HG03025 (cell line): Measurements from ENCODE around the gene PYCR2.
"Not testable (repeated sequence)": the region's sequence is repeated elsewhere in the genome, so short reads cannot be mapped to it uniquely, and the experiment has no call there.

Source experiments
- ATAC-seq: cut with Tn5 transposase; IDR thresholded peaks from one replicate; pipeline ENCODE4 v1.9.1; 2021; ENCODE audit warnings: mild to moderate bottlenecking, moderate library complexity; ENCODE audit not compliant: unreplicated experiment, low FRiP score

The PYCR2 gene

DNA sequence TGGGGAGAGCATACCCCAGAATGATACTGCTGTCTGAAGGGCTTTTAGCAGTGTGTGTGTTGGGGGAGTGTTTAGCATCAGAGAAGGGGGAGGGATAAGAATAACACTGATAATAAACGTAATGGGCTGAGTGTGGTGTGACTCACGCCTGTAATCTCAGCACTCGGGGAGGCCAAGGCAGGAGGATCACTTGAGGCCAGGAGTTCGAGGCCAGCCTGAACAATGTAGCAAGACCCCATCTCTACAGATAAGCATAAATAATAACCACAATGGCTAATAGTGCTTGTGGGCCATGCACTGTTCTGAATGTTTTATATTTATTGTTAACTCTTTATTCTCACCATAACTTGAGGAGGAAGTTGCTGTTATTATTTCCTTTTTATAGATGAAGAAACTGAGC is 19.5 kb upstream of the PYCR2 start:
- ATAC-seq, result no peak

DNA sequence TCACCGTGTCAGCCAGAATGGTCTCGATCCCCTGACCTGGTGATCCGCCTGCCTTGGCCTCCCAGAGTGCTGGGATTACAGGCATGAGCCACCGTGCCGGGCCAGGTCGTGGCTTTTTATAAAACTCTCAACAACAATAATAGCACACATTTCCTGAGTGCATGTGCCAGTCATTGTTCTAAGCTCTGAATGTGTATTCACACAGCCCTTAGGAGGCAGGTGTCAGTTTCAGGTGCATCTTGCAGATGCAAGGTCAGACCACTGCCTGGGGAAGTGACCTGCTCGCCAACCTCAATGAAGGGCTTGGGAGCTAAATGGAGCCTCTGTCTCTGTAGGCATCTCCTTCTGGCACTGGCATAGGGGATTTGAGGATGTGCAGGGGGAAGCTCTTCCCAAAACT is 18.5 kb upstream of the PYCR2 start:
- peak; percentile 95 for ATAC-seq

DNA sequence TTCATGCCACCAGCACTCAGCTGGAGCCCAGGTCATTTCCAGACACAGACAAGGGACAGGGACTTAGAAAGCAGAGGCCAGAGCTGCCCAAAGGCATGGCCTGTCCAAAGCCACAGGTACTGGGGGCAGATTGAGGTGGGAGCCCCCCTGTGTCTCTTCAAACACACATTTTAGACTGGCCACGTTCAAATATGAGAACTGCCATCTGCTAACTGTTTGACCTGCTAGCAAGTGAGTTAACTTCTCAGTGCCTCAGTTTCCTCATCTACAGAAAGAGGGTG is 17.8 kb upstream of the PYCR2 start:
- ATAC-seq, result no peak

DNA sequence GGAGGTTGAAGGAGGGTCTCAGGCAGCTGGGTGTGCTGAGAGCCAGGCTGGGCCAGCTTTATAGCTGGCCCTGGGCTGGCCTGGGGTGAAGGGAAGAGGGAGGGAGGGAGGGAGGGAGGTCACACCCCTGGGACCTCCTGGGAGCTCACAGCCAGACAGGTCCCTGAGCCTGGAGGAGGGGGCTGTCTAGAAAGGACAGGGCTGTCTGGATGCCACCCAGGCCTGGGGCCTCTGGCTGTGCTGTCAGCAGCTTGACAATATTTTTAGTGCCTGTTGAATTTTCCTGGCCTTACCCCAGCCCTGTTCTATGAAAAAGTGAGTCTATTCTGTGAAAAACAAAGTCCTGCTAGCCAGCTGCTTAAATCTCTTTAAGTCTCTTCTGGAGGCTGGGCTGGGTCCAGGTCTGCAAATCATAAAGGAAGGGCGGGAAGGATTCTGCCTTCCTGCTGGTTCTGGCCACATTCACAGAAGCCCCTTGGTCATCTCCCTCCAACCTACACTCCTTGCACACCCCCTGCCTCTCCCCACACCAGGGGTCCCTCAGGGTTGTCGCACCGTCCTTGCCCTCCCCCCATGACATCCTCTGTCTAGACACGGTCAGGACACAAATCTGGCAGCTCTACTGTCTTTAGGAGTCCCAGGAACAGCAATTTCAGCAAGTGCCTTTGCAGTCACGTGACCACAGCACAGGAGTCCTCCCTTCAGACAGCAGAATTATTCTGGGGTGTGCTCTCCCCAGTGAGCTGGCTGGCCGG is 17.3 kb upstream of the PYCR2 start, which contains the start of gene LEFTY2:
TSS of gene LEFTY2 (minus strand) at position 34 of the 755 bp plus-strand sequence. CDS start 80 bp downstream, outside the sequence.
- ATAC-seq, result no peak

DNA sequence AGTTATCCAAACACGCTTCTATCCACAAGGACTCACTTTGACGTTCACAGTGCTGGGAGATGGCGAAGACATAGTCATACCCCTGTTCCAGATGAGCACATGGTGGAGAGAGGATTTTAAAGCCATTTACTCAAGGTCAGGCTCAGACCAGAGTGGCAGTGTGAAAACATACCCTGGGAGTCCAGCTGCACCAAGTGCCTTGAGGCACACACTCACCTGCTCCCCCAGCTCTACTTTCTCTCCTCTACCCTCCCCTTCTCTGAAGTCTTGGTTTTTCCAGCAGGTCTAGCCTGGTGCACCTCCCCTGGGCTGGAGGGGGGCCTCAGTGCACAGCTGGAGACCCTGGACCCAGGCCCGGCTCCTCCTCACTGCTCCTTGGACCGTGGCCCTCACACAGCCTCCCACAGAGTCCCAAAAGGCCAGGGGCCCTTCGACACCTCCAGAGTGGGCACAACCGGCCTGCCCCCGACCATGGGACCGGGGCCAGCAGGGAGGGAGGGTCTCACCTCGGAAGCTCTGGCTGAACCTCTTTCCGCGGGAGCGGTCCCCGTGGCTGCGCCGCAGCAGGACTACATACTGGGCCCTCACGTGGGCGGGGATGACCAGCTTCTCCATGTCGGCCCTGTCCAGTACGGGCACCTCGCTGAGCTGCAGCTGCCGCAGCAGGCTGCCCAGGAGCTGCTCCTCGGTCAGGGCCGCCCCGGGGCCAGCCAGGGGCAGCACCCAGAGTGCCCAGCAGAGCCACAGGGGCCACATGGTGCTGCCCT is 16.5 kb upstream of the PYCR2 start:
- no peak for ATAC-seq

DNA sequence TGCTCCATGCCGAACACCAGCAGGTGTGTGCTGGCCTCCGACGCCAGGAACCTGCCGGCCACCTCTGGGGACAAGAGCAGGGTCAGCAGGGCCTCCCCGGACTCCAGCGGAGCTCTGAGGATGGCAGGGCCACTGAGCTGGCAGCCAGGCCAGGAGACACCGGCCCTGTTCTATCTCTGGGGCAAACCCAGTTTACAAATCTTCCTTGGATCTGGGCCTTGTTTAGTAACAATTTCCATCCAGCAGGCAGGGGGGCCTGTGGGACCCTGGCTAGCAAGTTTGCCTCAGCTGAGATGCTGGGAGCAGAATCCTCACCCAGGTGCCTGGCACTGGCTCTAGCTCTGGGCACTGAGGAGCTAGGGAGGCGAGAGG is 15.9 kb upstream of the PYCR2 start:
- ATAC-seq, result not testable (repeated sequence)

DNA sequence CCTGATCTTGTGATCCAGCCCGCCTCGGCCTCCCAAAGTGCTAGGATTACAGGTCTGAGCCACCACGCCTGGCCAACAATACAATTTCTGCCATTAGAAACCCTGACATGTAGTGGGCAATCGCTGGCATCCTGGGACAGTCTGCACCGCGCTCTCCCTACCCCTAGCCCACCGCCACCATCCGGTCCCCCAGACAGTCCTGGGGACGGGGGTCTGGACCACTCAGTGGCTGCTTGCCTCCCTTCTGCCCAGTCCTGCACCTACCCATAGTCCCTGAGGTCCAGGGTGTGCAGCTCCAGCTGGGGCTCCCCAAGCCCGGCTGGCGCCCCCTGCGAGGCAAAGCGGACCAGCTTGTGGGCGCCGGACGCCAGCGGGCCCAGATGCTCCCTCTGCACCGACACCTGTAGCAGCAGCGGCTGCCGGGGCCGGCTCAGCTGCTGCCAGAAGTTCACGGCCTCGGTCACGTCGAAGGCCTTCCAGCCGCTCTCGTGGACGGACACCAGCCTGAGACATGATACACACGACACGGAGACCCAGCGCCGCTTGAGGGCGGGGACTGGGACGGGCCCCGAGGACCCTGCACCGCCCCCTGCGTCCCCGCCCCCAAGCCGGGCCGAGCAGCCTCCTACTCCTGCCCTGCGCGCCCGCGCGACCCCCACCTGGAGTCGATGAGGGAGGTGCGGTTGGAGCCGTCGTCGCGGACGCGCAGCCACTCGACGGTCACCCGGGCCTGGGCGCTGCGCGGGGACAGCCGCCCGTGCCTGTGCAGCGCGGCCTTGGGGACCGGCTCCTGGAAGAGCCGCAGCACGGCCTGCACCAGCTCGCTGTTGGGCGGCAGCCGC is 15.3 kb upstream of the PYCR2 start:
- not testable (repeated sequence) for ATAC-seq

- ATAC-seq, result no peak
These were observed 13.3 kb upstream of the PYCR2 start for GRCh38 chr1:225937048-225937968.

- ATAC-seq, result no peak
These were observed 12.5 kb upstream of the PYCR2 start for GRCh38 chr1:225936523-225936922.

DNA sequence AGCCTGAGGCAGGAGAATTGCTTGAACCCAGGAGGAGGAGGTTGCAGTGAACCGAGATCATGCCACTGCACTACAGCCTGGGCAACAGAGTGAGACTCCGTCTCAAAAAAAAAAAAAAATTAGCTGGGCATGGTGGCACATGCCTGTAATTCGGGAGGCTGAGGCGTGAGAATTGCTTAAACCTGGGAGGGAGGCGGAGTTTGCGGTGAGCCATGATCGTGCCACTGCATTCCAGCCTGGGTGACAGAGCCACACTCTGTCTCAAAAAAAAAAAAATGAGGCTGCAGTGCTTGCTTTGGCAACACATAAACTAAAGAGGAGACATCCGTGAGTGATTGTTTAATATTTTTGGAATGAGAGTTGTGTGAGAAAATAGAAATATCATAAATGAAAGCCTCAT is 12.0 kb upstream of the PYCR2 start:
- ATAC-seq, result not testable (repeated sequence)

DNA sequence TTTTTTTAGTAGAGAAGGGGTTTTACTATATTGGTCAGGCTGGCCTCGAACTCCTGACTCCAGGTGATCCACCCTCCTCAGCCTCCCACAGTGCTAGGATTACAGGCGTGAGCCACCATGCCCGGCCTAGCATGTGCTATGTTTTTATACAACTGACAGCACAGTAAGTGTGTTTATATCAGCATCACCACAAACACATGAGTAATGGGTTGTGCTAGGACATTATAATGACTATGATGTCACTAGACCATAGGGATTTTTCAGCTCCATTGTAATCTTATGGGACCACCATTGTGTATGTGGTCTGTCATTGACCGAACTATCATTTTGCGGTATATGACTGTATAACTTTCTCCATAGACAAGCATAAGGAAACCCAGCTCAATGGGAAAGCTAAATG is 10.7 kb upstream of the PYCR2 start:
- ATAC-seq, result no peak

- no peak for ATAC-seq
These were observed 9.0 kb upstream of the PYCR2 start for GRCh38 chr1:225933072-225933471.

DNA sequence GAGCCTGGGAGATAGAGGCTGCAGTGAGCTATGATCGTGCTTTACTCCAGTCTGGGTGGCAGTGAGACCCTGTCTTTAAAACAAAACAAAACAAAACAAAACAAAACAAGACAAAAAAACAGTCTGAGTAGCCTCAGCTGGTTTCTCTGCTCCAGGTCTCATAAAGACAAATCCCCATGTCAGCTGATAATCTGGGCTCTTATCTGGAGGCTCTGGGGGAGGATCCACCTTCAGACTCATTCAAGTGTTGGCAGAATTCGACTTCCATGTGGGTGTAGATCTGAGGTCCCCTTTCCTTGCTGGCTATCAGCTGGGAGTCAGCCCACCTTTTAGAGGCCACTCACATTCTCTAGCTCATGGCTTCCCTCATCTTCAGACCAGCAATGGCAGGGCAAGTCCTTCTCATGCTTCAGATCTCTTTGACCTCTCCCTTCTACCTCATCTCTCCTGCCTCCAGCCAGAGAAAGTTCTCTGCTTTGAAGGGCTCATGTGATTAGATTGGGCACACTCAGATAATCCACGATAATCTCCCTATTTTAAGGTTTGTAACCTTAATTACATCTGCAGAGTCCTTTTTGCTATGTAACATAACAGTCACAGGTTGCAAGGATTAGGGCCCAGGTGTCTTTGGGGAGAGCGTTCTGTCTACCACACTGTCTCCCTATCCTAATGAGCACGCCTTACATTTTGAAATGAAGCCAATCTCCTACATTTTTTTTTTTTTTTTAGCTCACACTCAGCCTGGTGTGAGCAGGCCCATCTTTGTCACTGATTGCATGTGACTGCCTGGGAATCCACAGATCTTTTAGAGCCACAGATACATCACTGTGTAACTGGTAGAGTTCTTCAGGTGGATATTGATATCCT is 7.5 kb upstream of the PYCR2 start:
- ATAC-seq, result no peak

GRCh38 chr1:225930566-225930965 is 6.5 kb upstream of the PYCR2 start:
- no peak for ATAC-seq

DNA sequence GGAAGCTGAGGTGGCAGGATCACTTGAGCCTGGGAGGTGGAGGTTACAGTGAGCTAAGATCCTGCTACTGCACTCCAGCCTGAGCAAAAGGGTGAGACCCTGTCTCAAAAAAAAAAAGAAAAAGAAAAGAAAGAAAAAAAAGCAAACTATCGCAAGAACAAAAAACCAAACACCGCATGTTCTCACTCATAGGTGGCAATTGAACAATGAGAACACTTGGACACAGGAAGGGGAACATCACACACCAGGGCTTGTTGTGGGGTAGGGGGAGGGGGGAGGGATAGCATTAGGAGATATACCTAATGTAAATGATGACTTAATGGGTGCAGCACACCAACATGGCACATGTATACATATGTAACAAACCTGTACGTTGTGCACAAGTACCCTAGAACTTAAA is 5.4 kb upstream of the PYCR2 start:
- not testable (repeated sequence) for ATAC-seq

DNA sequence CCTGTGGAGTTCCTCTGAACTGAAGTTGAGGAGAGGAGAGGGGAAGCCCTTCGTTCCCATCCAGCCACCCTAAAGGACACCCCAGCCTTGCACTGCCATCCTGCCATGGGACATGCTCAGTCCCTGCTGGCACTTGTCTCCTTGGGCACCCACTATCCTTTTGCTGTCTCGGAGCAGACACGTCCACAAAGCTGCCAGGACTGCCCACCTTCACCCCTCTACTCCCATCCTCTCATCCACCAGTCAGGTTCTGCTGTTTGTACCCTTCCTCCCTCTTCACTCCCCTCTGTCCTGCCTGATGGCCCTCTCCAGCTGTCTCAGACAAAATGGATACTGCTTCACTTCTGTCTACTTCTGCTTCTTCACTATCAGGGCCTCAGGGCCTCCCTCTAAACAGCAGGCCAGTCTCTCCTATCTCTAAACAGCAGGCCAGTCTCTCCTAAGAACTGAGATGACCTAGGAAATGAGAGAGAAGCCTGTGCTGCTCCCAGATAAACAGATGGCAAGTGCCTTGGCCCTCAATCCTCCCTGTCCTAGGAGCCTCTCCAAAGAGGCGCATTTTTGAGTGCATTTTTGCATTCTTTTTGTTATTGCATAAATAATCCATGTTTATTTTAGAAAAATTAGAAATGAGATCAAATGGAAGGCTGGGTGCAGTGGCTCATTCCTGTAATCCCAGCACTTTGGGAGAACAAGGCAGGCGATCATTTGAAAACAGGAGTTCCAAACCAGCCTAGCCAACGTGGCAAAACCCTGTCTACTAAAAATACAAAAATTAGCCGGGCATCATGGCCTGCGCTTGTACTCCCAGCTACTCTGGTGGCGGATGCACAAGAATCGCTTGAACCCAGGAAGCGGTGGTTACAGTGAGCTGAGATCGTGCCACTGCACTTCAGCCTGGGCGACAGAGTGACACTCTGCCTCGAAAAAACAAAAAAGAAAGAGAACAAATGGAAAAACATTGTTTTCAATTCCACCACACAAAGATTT is 4.4 kb upstream of the PYCR2 start:
- ATAC-seq, result no peak

DNA sequence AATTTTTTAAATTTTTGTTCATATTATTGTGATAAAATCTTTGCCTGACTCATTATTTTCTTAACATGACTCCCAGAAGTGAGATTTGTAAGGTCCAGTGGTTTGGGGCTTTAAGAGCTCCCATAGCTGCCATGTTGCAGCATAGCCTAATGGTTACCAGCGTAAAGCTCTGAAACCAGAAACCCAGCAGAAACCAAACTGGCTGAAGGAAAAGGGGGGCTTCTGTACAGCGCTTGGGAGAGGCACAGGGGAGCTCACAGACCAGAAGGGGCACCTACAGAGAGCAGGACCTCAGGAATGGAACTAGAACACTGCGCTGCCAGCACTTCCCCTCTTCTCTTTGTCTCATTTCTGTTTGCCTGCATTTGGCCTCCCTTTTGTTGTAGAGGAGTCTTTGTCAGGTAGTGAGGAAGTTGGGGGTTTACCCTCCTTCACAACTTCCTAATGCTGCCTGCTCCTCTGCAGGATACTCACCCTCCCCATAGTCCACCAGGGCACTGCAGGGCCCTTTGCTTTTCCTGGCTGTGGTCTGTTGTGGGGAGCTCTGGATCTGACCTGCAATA is 2.6 kb upstream of the PYCR2 start:
- no peak for ATAC-seq

GRCh38 chr1:225923381-225923691 is 714 bp downstream of the PYCR2 start:
- no peak for ATAC-seq
